Body of pancreas (tissue), 4 donors: ENCODE results near the gene SGCD.

Experiments
- POLR2A ChIP-seq, 3 donors: fragments of 450-650 bp; IDR thresholded peaks; one replicate each; pipeline ENCODE4 v1.6.1; 2016; ENCODE audit warnings: antibody characterized with exemption in 3 of 3, mild to moderate bottlenecking in 2 of 3
- TF ChIP-seq, protein P1 (sequence below), 7 experiments: fragments of 450-650 bp in 4 of 7; fragments of 200-600 bp in 3 of 7; sonication (generic) in 3 of 7; IDR thresholded peaks; one replicate each; pipeline ENCODE4 v1.5.1; 2016 to 2019; ENCODE audit warnings: antibody characterized with exemption in 7 of 7

DNA sequence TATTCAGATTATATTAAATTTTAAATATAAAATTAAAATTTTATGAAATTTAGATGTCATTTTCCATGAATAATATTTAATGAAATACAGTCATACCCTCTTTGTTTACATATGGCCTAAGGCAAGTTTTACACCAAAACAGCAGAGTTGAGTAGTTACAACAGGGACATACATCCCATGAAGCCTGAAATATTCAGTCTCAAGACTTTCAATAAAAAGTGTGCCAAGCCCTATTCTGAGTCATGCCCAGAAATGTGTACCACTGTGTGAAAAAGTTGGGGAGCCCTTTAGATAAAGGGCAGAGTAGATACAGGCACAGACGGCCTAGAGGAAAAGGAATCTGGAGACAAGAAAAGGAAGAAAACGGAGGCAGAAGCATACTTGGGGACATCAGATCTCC, 261.3 kb downstream of the SGCD start:
- TF ChIP-seq, protein P1, sequence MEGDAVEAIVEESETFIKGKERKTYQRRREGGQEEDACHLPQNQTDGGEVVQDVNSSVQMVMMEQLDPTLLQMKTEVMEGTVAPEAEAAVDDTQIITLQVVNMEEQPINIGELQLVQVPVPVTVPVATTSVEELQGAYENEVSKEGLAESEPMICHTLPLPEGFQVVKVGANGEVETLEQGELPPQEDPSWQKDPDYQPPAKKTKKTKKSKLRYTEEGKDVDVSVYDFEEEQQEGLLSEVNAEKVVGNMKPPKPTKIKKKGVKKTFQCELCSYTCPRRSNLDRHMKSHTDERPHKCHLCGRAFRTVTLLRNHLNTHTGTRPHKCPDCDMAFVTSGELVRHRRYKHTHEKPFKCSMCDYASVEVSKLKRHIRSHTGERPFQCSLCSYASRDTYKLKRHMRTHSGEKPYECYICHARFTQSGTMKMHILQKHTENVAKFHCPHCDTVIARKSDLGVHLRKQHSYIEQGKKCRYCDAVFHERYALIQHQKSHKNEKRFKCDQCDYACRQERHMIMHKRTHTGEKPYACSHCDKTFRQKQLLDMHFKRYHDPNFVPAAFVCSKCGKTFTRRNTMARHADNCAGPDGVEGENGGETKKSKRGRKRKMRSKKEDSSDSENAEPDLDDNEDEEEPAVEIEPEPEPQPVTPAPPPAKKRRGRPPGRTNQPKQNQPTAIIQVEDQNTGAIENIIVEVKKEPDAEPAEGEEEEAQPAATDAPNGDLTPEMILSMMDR (IDR thresholded peaks at IDR 0.05) = no peak
- no peak for TF ChIP-seq POLR2A (IDR thresholded peaks at IDR 0.05)
